Stimulated activated CD8-positive, alpha-beta memory T cell treated with anti-CD3 and anti-CD28 coated beads, Interleukin-2, amount 100 ng/mL, for 48 hours (primary cell): ENCODE results near the gene ERBB4.
"Not testable (repeated sequence)": the region's sequence is repeated elsewhere in the genome, so short reads cannot be mapped to it uniquely, and the experiment has no call there.

Experiments
- DNase-seq, 2 donors: peaks; one replicate each; pipeline ENCODE4 v3.0.0-alpha.2; 2020; ENCODE audit warnings: low read depth in 2 of 2

ERBB4 gene

DNA sequence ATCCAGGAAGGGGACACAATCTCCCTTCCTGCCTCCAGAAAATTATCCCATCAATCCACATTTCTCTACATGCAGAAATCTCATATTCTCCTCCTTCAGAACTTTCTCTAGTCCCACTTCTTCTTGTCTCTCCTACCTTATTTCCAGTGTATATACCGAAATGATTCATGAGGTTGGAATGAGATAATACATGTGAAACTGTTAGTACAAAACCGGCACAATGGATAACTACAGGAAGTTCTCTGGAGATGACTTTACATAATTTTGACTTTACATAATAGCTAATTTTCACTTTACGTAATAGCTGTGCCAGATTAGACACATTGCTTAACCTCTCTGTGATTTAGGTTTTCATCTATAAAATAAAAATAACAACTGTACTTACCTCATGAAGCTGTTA, 801.3 kb downstream of the ERBB4 start:
- no peak for DNase-seq

DNA sequence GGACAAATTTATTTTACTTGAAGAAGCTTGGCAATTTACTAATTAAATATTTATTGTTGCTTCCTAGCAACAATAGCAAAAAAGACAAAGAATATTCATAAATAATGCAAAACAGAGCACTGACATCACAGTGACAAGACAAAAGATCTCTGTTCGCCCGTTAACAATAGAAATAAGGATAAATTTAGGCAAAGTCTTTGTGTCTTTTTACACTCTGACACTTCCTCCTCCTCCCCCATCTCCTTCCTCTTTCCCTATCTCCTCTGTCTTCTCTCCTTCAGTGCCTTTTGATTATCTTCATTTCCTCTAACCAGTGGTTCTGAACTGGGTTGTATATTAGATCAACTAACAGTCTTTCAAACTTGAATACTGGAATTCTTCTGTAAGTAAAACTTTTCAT, 808.4 kb downstream of the ERBB4 start:
- DNase-seq, result no peak

DNA sequence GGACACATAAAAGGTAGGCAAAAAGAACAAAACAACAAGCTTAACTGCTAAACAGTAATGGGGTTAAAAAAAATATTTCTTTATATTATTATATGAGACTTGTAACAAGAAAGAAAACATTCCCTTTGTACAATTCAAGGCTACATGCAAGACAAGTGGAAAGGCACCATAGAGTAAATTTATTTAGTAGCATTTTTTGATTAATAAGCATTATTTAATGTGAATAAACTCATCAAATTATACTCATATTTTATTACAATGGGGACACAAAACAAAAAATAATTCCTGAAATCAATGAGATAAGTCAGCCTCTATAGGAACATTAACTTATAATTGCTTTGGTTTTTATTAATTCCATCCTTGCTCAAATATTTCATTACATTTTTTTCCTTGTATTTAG, 809.2 kb downstream of the ERBB4 start:
- no peak for DNase-seq

DNA sequence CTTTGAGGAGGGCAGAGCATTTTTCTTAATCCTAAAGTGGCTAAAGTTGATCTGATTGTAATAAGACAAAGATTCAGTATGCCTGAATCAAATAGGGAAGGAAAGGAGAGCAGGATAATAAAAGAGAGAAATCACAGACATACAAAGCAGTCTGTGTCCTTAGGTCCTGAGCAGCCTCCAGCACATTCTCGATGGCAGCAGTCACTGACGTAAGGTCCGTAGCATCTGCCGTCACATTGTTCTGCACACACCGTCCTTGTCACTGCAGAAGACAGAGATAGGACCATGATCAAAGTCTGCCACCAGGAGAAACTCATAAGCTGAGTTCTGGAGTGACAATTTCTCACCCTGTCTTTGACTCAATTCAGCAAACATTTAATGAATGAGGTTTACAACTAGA, 813.7 kb downstream of the ERBB4 start:
- DNase-seq, result no peak

DNA sequence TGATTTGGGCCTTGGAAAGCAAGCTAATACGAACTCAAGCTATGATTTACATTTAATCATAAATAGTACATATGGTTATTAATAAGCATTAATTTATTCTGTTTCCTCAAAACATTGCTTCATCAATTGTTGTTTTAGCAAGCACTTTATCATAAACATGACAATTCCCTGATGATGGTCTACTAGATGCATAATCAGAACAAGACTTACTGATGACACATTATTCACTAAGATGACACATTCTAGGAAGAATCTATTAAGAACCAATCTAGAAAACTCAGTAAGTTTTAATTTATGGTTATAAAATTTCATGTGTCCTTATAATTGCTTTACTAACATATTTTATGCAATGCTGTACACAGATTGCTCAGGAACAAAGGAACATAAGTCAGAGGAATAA, 815.2 kb downstream of the ERBB4 start:
- no peak for DNase-seq

DNA sequence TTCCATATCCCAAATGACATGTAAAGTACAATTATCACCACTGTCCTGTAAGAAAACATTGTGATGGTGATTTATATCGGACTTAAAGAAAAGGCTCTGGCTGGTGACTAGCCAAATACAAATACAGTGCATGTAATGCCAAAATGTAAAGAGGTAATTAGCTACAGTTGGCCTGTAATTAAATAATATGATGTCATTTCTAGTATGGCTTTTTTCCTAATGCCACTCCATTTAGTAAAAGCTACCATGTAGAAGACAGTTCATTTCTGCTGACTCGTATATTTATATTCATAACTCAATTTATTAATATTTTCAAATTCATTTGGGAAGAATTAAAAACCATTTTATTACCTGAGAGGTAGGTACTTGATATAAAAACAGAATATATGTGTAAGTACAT, 815.7 kb downstream of the ERBB4 start:
- no peak for DNase-seq

DNA sequence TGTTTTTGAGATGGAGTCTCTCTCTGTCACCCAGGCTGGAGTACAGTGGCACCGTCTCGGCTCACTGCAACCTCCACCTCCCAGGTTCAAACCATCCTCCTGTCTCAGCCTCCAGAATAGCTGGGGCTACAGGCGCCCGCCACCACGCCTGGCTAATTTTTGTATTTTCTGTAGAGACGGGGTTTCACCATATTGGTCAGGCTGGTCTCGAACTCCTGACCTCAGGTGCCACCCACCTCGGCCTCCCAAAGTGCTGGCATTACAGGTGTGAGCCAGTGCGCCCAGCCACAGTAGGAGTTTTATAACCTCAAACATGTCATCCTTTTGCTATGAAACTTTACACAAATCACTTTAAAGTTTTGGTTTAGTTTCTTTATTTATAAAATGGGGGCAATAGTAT, 816.7 kb downstream of the ERBB4 start:
- DNase-seq, result not testable (repeated sequence)

DNA sequence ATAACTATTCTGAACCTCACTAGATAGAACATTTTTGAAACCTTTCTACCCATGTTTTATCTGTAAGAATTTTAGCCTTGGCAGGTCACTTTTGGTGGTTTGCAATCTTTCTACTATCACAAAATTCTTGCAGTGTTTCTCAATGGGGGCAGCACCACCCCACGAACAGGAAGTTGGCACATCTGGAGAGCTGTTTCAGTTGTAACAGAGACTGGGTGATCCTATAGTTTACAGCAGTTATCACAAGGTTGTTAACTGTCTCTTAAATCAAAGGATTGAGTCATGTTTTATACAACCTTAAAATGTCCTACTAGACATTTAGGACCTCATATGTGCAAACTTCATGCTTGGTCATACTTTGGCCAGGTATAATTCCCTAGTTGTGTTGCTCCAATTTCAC, 829.2 kb downstream of the ERBB4 start:
- DNase-seq, result no peak

DNA sequence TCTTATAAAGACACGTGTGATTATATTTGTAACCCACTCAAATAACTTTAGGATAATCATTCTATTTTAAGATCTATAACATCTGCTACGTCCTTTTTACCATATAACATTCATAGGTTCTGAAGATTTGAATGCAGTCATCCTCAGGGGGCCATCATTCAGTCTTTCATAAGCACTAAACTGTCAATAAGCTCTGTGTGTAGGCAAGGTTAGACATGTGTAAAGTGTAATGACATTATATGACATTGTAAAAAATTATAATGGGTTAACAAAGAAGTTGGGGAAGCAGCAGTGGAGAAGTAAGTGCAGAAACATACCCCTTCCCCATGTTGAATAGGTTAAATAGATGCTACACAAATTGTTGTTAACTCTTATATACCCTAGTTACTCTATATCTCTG, 845.9 kb downstream of the ERBB4 start:
- DNase-seq, result no peak

DNA sequence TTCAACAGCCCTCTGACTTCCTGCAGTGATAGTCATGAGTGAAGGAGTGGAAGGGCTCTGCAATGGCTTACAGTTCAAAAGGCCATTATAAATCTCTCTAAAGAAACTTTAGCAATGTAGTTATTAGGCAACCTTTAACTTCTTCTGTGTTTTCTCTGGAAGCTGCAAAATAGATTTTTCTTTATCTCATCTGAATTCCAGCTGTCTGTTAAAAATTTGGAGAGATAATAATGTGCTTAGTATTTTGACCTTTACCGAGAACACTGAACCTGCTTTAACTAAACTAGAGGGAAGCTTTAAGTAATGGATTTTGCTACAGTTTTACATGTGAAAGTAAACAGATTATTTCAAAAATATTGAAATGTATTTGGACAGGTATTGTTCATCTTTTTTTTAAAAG, 847.9 kb downstream of the ERBB4 start:
- no peak for DNase-seq

DNA sequence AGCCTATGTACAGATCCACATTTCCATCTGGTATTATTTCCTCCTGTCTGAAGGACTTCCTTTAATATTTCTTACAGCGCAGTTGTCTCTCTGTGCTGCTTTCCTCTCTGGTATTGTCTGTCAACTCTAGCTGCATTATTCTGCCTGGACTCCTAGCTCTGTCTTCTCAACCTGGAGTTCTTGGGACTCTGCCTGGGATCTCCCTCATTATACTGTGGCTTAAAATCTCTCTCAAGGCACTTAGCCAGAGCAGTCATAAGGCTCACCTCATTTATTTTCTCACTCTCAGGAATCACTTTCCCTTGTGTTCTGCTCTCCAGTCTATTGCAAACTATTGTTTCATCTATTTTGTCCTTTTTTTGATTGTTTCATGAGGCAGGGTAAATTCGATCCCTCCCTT, 850.4 kb downstream of the ERBB4 start:
- no peak for DNase-seq

DNA sequence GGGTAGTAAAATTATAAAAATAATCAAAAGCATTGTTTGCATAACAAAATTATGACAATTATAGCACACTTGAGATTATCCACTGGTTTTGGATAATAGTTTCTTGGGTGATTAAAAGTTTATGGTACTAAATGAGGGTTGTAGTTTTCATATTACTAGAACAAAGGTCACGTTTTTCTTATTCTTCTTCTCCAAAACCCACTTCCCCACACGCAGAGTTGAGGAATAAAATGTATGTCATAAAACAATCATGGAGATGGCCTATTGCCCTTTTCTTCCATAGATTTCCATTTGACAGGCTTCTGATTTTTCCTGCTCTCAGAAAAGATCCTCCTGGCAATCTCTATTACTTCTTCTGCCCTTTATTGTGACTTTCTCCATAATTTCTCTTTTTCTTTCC, 863.9 kb downstream of the ERBB4 start:
- DNase-seq, result no peak

DNA sequence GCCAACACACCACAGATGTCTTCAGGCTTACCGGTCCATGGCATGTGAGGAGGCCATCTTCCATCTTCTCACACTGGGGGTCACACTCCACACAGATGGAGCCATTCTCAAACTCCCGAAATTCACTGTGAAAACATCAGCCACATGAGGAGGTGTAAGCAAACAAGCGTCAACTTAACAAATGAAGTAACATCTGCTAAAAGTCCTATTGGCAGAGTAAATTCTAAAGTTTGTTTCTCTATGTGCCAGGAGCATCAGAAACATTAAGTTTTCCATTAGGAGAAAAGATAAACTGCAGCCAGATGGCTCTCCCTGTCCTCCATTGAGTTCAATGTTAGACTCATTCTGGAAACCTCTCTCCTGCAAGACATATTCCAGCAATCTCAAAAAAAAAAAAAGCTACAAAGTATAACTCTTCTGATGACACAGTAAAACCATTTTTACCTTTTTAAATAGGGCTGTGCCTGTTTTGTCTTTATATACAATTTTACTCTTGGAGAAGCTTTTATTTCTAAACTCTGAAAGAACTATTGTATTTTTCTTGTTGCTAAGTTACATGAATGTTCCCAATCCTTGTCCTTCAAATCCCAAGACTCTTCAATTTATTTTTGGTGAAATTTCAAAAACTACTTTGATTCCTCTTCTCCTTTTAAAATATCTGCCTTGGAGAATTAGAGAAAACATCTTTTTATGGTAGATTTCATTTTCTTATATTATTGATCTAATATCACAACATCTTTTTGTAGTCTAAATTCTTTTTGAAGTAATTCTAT, 865.3 kb downstream of the ERBB4 start:
- no peak for DNase-seq

DNA sequence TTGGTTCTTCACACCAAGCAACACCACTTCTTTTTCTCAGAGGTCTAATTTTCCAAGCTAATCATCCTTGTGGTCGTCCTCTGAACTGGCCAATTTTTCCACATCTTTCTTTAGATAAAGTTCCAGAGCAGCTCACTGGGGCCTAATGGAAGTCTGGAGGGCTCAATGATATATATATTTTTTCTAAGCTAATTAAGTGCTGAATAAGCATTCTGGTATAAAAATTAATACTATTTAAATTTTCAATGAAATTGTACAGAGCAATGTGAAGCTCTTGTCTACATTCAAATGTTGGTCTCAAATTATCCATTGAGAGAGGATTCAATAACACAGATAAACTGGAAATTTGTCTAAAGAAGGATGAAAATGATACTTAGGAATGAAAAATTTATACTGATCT, 866.6 kb downstream of the ERBB4 start:
- no peak for DNase-seq

DNA sequence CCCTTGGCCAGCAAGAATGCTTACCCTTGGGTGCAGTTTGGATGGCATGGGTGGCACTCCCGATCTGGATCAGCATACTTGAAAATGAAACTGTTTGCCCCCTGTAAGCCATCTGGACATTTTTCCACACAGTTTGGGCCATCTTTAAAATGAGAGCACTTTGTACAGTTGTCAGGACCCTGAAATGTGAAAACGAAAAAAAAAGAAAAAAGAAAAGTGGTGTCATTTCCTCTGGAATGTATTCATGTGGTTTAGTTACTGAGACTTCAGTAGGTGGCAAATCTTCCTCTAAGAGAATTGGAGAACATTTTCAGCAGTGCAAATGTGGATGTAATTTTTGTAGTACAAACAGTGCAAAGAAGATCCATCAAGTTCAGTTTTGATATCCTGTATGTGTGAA, 873.3 kb downstream of the ERBB4 start:
- DNase-seq, result no peak

DNA sequence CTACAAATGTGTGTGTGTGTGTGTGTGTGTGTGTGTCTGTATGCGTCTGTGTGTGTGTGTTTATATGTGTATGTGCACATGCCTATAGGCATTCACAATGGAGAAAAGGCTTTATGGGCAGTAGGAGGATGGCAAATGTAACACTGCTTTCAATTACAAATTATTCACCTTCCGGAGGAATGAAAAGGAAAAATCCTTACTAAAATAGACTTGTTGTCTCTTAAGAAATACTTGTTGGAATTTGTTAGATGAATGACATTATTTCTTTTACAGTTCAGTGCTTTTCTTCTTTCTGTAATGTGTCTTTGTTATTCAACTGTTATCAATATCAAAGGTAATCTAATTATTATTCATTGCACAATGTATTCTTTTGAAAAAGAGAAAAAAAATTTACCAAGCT, 874.3 kb downstream of the ERBB4 start:
- no peak for DNase-seq

DNA sequence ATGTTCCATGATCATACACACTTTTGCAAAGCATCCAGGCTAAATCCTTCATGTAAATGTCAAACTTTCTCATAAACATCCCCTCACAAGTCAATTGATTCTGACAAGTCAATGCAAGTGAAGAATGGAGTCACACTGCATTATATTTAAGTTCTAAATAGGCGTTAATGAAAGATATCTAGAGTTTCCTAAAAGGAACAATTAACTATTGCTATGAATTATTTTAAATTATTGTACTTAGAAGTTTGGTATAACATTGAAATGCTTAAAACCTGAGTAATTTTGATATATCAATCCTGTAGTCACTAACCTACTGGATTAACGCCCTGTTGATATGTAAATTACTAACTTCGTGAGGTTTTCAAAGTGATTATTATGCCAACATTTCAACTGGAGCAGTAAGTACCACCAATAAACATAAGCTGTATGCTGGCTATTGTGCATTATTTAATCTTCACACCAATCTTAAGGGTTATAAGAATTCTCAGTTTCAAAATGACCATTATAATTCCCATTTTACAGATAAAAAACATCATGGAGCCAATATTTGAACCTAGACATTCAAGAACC, 884.3 kb downstream of the ERBB4 start:
- no peak for DNase-seq

DNA sequence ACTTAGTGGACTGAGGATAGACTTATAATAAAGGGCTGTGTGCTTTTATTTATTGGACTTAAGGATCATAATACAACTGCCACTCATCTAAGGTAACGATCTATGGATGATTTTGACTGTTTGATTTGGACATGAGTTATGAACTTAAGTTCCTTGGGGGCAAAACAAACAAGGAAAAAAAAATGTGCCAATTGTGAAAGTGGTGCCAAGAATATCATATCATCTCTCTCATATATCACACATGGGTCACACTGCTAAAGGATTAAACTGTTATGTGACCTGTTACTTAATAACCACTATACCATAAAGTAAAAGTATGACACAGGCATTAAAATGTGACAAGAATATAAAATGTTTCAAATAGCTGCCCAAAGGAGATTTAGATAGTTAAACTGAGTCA, 886.3 kb downstream of the ERBB4 start:
- DNase-seq, result no peak

DNA sequence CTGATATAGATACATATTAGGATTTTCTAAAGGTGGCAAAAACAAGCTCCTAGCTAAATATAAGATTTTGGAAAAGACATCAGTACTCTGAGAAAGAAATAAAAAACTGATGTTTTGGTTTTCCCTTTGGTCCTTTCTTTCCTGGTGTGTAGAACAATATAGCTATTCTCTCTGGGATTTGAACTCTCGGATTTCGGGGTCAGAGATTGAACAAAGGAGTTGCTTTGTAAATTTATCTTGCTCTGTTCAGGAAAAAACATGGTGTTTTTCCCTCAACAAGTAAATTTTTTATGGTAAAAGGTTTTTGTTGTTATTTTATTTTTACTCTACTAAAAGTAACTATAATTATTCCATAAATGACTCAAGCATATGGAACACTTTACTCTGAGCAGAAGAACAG, 889.3 kb downstream of the ERBB4 start:
- no peak for DNase-seq

DNA sequence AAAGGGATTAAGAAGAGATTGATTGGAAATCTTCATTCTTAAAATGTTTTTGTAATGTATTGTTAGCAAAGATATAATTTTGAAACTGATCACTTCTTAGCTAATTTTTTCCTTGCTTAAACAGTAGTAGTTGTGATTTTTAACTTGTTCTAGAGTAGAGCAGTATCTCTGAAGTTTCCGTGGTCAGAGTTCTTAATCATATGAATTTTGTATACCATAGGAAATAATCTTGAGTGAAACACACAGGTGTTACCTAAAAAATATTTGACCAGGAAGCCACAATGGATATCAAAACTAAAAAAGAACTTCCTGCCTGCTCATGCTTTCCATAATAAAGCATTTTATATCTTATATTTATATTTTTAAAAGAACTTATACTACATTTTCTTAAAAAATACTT, 907.1 kb downstream of the ERBB4 start:
- DNase-seq, result no peak

DNA sequence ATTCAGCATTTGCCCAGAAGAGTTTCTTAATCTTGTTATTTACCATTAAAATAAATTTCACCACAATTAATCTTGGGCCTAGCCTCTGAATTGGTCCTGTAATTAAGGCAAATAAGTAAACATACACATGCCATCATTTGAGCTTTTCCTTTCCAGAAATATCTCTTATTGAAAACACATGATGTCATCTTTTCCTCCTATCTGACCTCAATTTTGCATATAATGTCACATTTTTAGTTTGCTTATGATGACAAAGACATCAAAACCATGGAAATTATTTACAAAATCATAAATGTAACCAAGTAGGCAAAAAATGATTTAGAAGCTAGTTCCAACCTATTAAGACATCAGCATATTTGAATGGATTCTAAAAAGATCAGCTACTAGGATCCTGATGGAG, 915.5 kb downstream of the ERBB4 start:
- no peak for DNase-seq

DNA sequence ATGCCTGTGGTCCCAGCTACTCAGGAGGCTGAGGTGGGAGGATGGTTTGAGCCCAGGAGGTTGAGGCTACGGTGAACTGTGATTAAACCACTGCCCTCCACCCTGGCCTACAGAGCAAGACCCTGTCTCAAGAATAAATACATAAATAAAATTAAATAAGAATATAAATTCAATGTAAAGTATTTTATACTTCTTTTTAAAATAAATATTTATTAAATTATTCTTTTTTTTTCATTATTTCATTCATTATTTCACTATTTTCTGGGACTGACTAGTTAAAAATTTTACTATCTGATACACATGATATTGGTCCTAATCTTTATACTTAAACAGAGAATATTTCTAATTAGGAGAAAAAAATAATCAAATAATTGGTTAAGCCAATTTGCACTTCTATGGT, 917.6 kb downstream of the ERBB4 start:
- no peak for DNase-seq

DNA sequence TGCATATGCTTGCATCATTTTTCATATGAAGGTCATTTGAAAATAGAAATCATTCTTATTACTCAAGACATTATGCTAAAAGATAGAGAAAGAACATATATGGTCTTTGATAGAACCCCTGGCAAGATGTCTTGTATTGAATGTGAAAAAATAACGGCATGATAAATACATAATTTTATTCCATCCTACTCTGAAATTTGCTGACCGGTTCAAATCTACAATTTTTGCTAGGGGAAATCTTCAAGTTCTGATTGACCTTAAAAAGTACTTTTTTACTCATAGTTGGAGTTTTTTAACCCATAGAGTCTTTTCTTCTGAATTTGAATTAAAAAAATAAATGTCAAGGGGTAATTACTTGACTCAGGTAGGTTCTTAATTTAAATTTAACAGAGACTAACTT, 920.8 kb downstream of the ERBB4 start:
- no peak for DNase-seq

DNA sequence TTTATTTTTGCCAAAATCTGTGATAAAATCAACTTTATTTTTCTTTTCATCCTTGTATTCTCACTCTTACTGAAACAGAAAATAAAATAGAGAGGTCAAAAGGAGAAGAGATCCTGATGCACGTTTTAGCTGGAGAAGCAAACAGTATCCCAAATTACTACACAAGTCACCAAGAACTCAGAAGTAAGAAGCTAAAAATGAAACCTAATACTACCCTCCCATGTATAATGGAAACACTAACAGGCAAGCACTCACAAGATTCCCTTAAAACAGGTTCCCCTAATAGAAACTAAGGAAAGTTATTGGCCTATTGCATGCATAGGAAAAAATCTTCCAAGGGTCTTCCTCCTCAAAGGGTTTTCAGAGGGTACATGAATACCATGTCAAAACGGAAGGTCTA, 927.0 kb downstream of the ERBB4 start:
- no peak for DNase-seq
